ENCODE measurements around the gene SSC4D.

- TF ChIP-seq POLR2AphosphoS5 (IDR thresholded peaks at IDR 0.05) (no peak), CTCF (IDR thresholded peaks at IDR 0.05) (no peak), EP300 (IDR thresholded peaks at IDR 0.05; ENCODE audit: low read depth) (no peak)
Observed at GRCh38 chr7:76428868-76429805, 19.6 kb upstream of the SSC4D start.

Data from transverse colon (tissue), 4 donors.